ENCODE measurements around the gene VPS39. TPM values are rescaled to one million over a fixed set of nuclear protein-coding genes. Genes with fewer than 3 reads are reported as not detected.

VPS39 gene
- total RNA-seq, 1 donor from 2014 or later, result 81.7 TPM

DNA sequence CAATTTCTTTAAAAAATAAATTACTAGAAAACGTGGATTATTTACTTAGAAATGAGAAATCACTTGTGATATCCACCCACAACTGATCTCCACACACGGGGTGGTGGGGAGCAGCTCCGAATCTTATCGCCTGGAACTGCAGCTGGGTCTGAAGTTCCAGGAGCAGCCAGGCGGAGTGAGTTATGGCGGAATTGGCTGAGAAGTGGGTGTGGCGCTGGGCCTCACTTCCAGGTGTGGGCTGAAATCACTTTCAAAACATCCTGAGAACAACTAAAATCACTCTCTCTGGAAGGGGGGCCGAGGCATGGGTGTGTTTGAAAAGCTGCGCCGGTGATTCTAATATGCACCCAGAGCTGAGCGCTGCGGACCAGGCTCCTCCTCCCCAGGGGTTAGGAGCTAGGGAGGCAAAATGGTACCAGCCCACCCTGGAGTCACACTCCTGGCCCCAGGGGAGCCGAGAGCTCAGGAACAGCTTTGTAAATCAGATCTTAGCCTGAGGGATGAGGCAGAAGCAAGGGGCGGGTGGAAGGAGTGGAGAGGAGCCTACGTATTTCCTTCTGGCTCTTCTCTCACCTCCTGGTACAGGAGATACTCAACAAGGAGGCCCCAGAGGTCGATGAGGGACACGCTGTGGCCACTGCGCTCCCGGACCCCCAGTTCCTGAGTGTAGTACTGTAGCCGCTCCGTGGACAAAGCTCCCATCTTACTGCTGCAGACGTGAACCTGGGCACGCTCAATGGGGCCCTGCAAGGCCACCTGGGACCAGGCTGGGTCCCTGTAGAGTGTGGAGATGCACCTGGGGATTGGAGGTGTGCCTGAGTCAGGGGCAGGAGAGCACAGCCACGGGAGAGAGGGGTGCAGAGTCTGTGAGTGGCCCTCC lies 61.3 kb downstream of the VPS39 start:
- no peak for DNase-seq (ENCODE audit: extremely low spot score, unreplicated experiment)
- no peak overlapping the region for H3K4me3 Mint-ChIP-seq (ENCODE audit: unreplicated experiment)
- no peak overlapping the region for H3K27ac Mint-ChIP-seq (ENCODE audit: unreplicated experiment)
- no peaks in the 10 kb centered on the region for H3K9me3 Mint-ChIP-seq (ENCODE audit: unreplicated experiment)
- no peaks in the 10 kb centered on the region for H3K4me1 Mint-ChIP-seq (ENCODE audit: unreplicated experiment)
- H3K27me3 Mint-ChIP-seq (ENCODE audit: unreplicated experiment), result peaks cover 16% of the 10 kb centered on the region
- H3K36me3 Mint-ChIP-seq (ENCODE audit: unreplicated experiment), result no peaks in the 10 kb centered on the region
- TF ChIP-seq, protein P1, sequence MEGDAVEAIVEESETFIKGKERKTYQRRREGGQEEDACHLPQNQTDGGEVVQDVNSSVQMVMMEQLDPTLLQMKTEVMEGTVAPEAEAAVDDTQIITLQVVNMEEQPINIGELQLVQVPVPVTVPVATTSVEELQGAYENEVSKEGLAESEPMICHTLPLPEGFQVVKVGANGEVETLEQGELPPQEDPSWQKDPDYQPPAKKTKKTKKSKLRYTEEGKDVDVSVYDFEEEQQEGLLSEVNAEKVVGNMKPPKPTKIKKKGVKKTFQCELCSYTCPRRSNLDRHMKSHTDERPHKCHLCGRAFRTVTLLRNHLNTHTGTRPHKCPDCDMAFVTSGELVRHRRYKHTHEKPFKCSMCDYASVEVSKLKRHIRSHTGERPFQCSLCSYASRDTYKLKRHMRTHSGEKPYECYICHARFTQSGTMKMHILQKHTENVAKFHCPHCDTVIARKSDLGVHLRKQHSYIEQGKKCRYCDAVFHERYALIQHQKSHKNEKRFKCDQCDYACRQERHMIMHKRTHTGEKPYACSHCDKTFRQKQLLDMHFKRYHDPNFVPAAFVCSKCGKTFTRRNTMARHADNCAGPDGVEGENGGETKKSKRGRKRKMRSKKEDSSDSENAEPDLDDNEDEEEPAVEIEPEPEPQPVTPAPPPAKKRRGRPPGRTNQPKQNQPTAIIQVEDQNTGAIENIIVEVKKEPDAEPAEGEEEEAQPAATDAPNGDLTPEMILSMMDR (IDR thresholded peaks at IDR 0.05), result no peak

DNA sequence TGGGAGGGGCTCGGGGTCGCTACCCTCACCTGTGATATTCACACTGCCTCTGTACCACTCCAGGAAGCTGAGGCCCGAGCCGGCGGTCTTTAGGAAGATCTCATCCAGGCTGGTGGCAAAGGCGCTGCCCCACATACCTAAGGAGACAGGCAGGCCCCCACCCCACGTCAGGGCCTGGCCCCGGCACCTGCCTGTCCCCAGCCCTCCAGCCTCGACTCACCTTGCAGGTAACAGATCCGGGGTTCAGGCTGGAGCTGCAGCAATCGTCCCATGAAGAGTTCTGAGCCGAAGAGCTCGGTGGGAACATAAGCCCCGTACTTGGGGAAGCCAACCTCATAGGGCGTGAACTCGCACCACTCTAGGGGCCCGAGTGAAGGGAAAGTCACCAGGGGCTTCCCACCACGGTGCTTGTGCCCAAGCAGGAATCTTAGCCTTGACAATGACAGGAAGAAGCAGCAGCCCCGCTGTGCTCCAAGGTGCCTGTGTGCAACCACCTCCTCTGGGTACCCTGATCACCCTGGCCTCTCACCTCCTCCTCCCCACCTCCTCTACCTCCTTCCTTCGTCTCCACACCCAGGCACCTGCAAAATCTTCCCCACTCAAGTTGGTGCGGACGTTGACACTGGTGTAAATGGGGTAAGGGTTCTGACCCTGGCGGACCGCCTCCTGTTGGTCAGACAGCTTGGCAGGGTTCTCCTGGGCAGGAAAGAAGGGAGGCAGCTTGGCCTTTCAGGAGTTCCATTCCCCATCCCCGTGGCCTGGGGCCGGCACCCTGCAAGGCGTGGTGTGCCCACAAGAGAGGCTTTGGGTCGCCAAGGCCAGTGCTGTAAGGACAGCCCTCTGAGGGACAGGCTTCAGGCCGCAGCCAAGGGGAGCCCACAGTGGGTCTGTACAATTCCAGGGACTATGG lies 62.3 kb downstream of the VPS39 start:
- DNase-seq (ENCODE audit: extremely low spot score, unreplicated experiment), result no peak
- Mint-ChIP-seq H3K4me3 (ENCODE audit: unreplicated experiment) (no peak overlapping the region), H3K9me3 (ENCODE audit: unreplicated experiment) (no peaks in the 10 kb centered on the region), H3K4me1 (ENCODE audit: unreplicated experiment) (no peaks in the 10 kb centered on the region), H3K27ac (ENCODE audit: unreplicated experiment) (no peak overlapping the region), H3K27me3 (ENCODE audit: unreplicated experiment) (peaks cover 19% of the 10 kb centered on the region), H3K36me3 (ENCODE audit: unreplicated experiment) (no peaks in the 10 kb centered on the region)
- TF ChIP-seq, protein P1 (IDR thresholded peaks at IDR 0.05), result no peak

DNA sequence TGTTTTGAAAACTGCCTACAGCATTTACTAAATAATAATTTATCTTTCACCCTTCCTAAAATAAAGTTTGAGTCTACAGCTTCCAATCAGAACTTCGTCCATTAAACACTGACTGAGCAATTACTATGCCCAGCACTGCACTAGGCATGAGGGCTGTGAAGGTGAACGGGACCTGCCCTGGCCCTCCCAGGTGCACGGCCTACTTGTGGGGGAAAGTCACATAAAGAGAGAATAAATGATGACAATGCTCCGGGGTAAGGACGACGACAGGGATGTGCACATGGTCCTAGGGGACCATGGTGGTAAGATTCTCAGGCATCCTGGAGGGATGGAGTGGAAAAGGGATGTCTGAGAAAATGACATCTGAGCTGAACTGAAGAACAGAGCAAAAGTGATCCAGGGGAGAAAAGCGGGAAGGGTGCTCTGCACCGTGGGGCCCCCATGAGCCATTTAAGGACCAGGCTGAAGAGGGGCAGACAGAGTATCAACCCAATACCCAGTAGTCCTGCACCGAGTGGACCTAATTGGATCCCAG lies 63.2 kb downstream of the VPS39 start:
- Mint-ChIP-seq H3K27me3 (ENCODE audit: unreplicated experiment) (peaks cover 22% of the 10 kb centered on the region), H3K4me3 (ENCODE audit: unreplicated experiment) (no peak overlapping the region), H3K27ac (ENCODE audit: unreplicated experiment) (no peak overlapping the region), H3K36me3 (ENCODE audit: unreplicated experiment) (no peaks in the 10 kb centered on the region), H3K4me1 (ENCODE audit: unreplicated experiment) (no peaks in the 10 kb centered on the region), H3K9me3 (ENCODE audit: unreplicated experiment) (no peaks in the 10 kb centered on the region)
- DNase-seq (ENCODE audit: extremely low spot score, unreplicated experiment), result no peak
- TF ChIP-seq, protein P1 (IDR thresholded peaks at IDR 0.05), result no peak

DNA sequence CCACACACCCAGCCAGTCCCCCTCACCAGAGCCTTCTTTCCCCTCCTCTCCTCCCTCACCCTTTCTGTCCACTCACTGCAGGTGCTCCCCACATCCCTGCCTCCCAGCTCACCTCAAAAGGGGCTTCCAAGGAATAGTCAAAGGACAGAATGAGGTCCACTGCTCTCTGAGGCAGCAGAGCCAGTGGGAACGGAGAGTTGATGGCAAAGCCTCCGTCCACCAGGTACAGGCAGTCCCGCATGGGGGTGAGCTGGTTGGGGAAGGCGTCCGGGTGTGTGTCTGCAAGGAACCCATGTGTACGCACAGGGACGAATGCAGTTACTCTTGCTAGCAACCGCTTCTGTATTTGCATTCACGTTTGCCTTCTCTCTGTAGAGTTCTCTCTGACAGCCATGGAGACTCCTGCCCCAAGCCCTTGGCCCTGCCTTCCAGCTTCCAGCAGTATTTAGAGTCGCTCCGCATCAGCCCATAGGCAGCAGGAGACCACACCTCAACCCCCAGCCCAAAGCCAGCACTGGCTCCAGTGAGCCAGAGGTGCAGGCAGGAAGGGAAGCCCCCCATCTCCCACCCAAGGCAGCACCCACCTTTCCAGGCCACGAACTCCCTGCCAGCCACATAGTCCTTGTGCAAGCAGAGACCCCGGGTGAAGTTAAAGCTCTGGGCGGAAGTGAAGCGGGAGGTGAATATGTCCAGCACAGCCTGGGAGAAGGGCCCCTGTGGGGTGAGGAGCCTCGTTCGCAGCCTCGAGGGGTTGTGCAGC lies 64.1 kb downstream of the VPS39 start:
- peaks cover 30% of the 10 kb centered on the region for H3K27me3 Mint-ChIP-seq (ENCODE audit: unreplicated experiment)
- TF ChIP-seq, protein P1 (IDR thresholded peaks at IDR 0.05), result no peak
- no peak overlapping the region for H3K4me3 Mint-ChIP-seq (ENCODE audit: unreplicated experiment)
- H3K36me3 Mint-ChIP-seq (ENCODE audit: unreplicated experiment), result no peaks in the 10 kb centered on the region
- no peaks in the 10 kb centered on the region for H3K9me3 Mint-ChIP-seq (ENCODE audit: unreplicated experiment)
- no peak for DNase-seq (ENCODE audit: extremely low spot score, unreplicated experiment)
- H3K4me1 Mint-ChIP-seq (ENCODE audit: unreplicated experiment), result no peaks in the 10 kb centered on the region
- H3K27ac Mint-ChIP-seq (ENCODE audit: unreplicated experiment), result no peak overlapping the region

Measured in osteocyte (in vitro differentiated cells).